Brain microvascular endothelial cell (primary cell): ENCODE measurements around the gene CYP3A7.

Experiments
- DNase-seq: peaks from one replicate; pipeline ENCODE4 v3.0.0-alpha.2; 2020
- H3K27ac ChIP-seq: fragments of 250-450 bp; sonication (Bioruptor Pico); 2 replicates; pipeline ENCODE4 v1.5.1; 2020; ENCODE audit warnings: mild to moderate bottlenecking, moderate library complexity
- H3K27me3 ChIP-seq: fragments of 250-450 bp; sonication (Bioruptor Pico); replicated peaks from 2 replicates; pipeline ENCODE4 v1.5.1; 2020; ENCODE audit warnings: mild to moderate bottlenecking
- H3K36me3 ChIP-seq: fragments of 250-450 bp; sonication (Bioruptor Pico); replicated peaks from 2 replicates; pipeline ENCODE4 v1.5.1; 2020; ENCODE audit warnings: mild to moderate bottlenecking
- H3K4me3 ChIP-seq: 2 replicates; pipeline ENCODE4 v1.5.1; 2011; ENCODE audit warnings: low read depth, mild to moderate bottlenecking, control low read depth, low read length, moderate library complexity
- in situ Hi-C: cut with HindIII; loops from 2 replicates; pipeline ENCODE4 v1.10.0; 2017; ENCODE audit warnings: low sequenced_read_pairs, low pct_ligation_motif_present
- TF ChIP-seq, protein P1 (sequence below): IDR thresholded peaks from 2 replicates; pipeline ENCODE4 v1.5.1; 2011; ENCODE audit warnings: low read depth, mild to moderate bottlenecking, moderate library complexity, low read length, control low read depth, inconsistent platforms; ENCODE audit errors: missing control alignments

CYP3A7 gene

DNA sequence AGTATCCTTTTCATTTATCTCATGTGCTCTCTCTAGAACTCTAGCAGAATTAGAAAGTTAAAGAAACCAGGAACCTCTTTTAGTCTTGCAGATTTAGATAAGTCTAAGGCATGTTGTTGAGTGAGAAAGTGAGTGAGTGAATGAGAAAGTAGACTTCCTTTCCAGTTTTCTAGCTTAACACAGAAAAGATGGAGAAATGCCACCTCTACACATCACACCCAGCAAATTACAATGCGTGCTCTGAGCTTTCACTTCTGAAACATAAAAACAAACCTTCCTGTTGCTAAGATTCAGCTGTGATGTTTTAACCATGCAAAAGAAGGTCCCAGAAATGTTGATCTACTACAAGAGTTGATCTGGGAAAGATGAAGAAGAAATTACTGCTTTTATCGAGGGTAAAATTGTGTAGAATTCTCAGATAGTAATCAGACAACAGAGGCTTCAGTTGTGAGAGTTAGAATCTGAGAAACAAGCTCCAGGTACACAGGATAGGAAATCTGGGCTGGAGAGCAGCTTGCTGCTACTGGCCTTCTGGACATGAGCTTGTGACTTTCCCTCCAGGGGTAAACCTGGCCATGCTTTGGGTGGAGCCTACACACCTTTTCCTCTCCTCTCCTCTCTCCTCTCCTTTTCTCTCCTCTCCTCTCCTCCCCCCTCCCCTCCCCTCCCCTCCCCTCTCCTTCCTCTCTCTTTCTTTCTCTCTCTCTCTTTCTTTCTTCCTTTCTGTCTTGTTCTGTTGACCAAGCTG is 59.8 kb downstream of the CYP3A7 start:
- TF ChIP-seq, protein P1, sequence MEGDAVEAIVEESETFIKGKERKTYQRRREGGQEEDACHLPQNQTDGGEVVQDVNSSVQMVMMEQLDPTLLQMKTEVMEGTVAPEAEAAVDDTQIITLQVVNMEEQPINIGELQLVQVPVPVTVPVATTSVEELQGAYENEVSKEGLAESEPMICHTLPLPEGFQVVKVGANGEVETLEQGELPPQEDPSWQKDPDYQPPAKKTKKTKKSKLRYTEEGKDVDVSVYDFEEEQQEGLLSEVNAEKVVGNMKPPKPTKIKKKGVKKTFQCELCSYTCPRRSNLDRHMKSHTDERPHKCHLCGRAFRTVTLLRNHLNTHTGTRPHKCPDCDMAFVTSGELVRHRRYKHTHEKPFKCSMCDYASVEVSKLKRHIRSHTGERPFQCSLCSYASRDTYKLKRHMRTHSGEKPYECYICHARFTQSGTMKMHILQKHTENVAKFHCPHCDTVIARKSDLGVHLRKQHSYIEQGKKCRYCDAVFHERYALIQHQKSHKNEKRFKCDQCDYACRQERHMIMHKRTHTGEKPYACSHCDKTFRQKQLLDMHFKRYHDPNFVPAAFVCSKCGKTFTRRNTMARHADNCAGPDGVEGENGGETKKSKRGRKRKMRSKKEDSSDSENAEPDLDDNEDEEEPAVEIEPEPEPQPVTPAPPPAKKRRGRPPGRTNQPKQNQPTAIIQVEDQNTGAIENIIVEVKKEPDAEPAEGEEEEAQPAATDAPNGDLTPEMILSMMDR: no peak
- no peak for DNase-seq
- in situ Hi-C loops: no loop called here
- Histone ChIP-seq H3K4me3 (no peak overlapping the region), H3K27ac (no peak overlapping the region), H3K36me3 (no peaks in the 10 kb centered on the region), H3K27me3 (no peaks in the 10 kb centered on the region)

DNA sequence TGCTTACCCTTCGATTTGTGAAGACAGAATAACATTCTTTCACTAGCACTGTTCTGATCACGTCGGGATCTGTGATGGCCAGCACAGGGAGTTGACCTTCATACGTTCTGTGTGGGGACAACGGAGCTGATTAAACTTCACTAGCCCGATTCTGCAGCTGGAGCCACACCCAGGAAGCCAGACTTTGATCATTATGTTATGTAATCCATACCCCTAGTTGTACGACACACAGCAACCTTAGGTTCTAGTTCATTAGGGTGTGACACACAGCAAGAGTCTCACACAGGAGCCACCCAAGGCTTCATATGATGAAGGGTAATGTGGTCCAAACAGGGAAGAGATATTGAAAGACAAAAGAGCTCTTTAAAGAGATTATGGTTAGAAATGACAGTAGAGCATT is 62.4 kb downstream of the CYP3A7 start:
- Histone ChIP-seq H3K36me3 (no peaks in the 10 kb centered on the region), H3K4me3 (no peak overlapping the region), H3K27me3 (no peaks in the 10 kb centered on the region), H3K27ac (no peak overlapping the region)
- in situ Hi-C loops: no loop called here
- no peak for DNase-seq
- TF ChIP-seq, protein P1: no peak

DNA sequence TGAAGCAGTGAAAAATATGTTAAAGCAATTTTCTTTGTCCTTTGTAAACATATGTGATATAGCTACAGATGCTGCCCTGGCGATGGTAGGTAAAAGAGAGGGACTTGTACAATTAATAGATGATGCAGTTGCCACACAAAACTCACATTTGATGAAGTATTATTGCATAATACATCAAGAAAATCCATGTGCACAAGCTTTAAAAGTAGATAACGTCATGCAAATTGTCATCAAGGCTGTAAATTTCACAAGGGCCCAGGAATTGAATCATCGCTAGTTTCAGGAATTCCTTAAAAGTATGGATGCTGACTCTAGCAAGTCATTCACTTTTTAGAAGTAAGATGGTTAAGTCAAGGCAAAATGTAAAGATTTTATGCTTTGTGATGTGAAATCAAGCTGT is 65.2 kb downstream of the CYP3A7 start:
- Histone ChIP-seq H3K27me3 (no peaks in the 10 kb centered on the region), H3K36me3 (no peaks in the 10 kb centered on the region), H3K4me3 (no peak overlapping the region), H3K27ac (no peak overlapping the region)
- DNase-seq: no peak
- in situ Hi-C loops: no loop called here
- TF ChIP-seq, protein P1: no peak

DNA sequence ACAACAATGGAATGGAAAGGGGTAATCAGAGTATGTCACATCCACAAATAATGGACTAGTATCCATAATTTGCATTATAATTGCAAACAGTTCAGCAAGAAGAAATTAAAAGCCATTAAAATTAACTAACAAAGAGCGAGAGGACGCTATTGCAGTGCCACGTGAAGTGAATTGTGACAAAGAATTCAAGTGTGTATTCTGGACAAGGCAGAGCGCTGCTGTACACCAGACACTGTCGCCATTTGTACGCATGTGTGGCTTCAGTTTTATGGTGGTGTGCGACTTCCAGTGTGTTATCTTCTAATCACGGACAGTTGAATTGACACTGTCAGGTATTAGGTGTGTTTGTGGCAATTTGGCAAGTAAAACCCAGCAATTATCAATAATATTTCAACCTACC is 66.5 kb downstream of the CYP3A7 start:
- in situ Hi-C loops: no loop called here
- DNase-seq: no peak
- no peaks in the 10 kb centered on the region for H3K27me3 ChIP-seq
- H3K27ac ChIP-seq: no peak overlapping the region
- no peaks in the 10 kb centered on the region for H3K36me3 ChIP-seq
- TF ChIP-seq, protein P1: no peak
- no peak overlapping the region for H3K4me3 ChIP-seq

DNA sequence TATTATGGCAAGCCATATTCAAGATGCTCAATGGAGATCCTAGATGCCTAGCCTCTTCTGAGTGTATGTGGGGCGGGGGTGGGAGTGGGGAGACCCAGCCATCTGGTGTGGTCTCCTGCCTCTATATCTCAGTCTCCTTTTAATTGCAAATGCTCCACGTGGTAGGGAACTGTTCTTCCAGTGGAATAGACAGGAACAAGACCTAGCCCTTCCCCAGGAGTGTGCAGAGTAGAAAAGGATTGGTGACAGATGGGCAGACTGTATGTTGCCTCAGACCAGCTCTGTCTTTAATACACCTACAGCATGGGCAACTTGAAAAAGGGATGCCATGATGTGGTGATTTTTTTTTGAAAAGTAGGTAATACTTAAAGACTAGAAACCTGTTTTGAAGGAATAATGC is 67.8 kb downstream of the CYP3A7 start:
- no peaks in the 10 kb centered on the region for H3K27me3 ChIP-seq
- in situ Hi-C loops: no loop called here
- no peaks in the 10 kb centered on the region for H3K36me3 ChIP-seq
- H3K4me3 ChIP-seq: no peak overlapping the region
- H3K27ac ChIP-seq: no peak overlapping the region
- TF ChIP-seq, protein P1: no peak
- DNase-seq: no peak

DNA sequence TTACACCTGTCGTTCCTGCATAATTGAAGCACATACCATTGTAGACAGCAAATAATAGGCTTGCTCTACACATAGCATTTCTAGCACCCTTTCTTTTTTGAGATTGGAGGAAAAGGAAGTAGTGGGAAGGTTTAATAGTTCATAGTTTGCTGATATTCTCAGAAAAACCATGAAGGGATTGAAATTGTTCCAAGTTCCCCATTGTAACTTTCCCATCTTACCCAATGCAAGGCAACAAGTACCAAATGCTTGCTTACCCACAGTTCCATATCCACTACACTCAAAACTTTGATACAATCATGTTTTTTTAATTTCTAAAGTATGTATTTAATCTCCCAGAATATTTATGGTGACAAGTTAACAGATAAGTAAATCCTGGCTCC is 69.0 kb downstream of the CYP3A7 start:
- in situ Hi-C loops: no loop called here
- Histone ChIP-seq H3K4me3 (no peak overlapping the region), H3K36me3 (no peaks in the 10 kb centered on the region), H3K27ac (no peak overlapping the region), H3K27me3 (no peaks in the 10 kb centered on the region)
- DNase-seq: no peak
- TF ChIP-seq, protein P1: no peak
